ENCODE measurements around the gene WDR5. TPM values are rescaled to one million over a fixed set of nuclear protein-coding genes. Genes with fewer than 3 reads are reported as not detected.
A peak's percentile ranks its signal among the peaks of the same experiment; 100 is the strongest.

WDR5 gene
- total RNA-seq, 1 donor from 2014 or later: 28.3 TPM

DNA sequence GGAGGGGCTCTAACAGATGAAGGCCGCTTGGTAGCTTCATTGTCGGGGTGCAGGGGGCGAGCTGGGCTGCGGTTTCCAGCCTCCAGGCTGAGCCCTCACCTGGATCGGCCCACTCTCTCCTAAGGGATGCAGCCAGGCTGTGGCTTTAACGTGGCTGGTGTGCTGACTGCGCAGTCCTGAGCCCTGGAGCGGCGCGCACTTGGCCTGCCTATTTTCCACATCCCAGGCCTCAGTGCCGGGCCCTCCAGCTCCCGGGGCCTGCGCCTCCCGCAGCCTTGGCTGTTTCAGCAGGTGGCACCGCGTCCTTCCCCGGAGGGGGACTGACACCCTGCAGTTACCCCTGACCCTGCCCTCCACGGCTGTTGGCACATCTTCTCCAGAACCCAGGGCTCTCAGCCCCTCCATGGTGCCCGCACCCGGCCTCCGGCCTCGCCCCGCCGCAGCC, 27.1 kb downstream of the WDR5 start:
- TF ChIP-seq, protein P1, sequence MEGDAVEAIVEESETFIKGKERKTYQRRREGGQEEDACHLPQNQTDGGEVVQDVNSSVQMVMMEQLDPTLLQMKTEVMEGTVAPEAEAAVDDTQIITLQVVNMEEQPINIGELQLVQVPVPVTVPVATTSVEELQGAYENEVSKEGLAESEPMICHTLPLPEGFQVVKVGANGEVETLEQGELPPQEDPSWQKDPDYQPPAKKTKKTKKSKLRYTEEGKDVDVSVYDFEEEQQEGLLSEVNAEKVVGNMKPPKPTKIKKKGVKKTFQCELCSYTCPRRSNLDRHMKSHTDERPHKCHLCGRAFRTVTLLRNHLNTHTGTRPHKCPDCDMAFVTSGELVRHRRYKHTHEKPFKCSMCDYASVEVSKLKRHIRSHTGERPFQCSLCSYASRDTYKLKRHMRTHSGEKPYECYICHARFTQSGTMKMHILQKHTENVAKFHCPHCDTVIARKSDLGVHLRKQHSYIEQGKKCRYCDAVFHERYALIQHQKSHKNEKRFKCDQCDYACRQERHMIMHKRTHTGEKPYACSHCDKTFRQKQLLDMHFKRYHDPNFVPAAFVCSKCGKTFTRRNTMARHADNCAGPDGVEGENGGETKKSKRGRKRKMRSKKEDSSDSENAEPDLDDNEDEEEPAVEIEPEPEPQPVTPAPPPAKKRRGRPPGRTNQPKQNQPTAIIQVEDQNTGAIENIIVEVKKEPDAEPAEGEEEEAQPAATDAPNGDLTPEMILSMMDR (IDR thresholded peaks at IDR 0.05; ENCODE audit: insufficient read depth, low read length, poor library complexity, severe bottlenecking): no peak
- H3K27me3 ChIP-seq (ENCODE audit: control insufficient read depth, insufficient read depth, low read length): no peaks in the 10 kb centered on the region
- H3K36me3 ChIP-seq (ENCODE audit: control insufficient read depth, insufficient read depth, low read length): no peaks in the 10 kb centered on the region
- DNase-seq (ENCODE audit: low read depth): no peak
- H3K4me3 ChIP-seq (ENCODE audit: low read depth, low read length): no peak overlapping the region

DNA sequence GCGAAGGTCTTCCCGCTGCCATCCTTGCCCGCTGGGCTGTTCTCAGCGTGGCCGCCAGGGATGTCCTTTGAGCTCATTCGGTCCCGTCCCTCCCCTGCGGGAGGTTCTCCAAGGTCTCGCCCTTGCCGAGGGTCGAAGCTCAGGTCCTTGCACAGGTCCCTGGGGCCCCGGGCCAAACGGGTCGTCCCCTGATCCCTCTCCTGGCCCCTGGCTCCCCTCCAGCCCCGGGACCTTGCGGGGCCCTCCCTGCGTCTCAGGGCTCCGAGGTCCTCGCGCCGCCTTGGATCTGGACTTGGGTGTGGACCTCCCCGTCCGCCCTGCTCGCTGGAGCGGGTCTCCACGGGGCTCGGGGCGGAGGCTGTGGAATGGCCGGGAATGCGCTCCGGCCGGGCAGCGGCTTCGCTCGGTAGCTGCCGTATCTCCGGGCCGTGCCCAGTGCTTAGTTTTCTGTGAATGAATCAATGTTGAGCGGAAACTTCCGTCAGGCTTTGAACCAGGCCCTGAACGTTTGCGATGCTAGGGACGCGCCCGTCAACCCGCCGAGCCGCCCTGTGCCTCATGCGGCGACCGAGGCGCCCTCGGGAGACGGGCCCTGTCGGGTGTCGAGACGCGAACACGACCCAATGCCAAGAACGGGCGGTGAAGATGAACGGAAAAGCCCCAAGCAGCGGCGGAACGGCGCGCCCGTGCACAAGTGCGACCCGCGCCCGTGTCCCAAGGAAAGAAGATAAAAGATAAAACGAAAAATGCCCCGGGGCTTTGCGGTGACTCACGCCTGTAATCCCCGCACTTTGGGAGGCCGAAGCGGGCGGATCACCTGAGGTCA, 27.7 kb downstream of the WDR5 start:
- no peak overlapping the region for H3K4me3 ChIP-seq (ENCODE audit: low read depth, low read length)
- TF ChIP-seq, protein P1 (IDR thresholded peaks at IDR 0.05; ENCODE audit: insufficient read depth, low read length, poor library complexity, severe bottlenecking): peak; percentile 42
- H3K36me3 ChIP-seq (ENCODE audit: control insufficient read depth, insufficient read depth, low read length): no peaks in the 10 kb centered on the region
- no peaks in the 10 kb centered on the region for H3K27me3 ChIP-seq (ENCODE audit: control insufficient read depth, insufficient read depth, low read length)
- DNase-seq (ENCODE audit: low read depth): no peak

DNA sequence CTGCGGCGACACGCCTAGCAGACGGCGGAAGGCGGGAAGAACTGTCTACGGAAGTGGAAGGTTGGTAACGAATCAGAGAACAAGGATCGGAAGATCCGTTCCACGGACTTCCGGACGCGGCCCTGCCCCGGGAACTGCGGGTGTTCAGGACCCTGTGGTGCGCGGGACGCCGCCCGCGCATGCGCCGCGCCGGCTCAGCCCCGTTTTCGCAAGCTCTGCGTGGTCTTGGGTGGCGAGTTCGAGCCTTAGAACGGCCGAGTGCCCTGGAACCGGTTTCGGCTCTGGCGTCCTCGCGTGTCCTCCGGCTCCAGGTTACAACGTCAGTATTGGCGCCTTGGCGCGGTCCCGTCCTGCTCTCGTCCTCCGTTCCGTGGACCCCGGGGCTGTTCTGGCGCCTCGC, 29.0 kb downstream of the WDR5 start:
- TF ChIP-seq, protein P1 (IDR thresholded peaks at IDR 0.05; ENCODE audit: insufficient read depth, low read length, poor library complexity, severe bottlenecking): no peak
- H3K36me3 ChIP-seq (ENCODE audit: control insufficient read depth, insufficient read depth, low read length): no peaks in the 10 kb centered on the region
- H3K4me3 ChIP-seq (ENCODE audit: low read depth, low read length): no peak overlapping the region
- DNase-seq (ENCODE audit: low read depth): no peak
- no peaks in the 10 kb centered on the region for H3K27me3 ChIP-seq (ENCODE audit: control insufficient read depth, insufficient read depth, low read length)

DNA sequence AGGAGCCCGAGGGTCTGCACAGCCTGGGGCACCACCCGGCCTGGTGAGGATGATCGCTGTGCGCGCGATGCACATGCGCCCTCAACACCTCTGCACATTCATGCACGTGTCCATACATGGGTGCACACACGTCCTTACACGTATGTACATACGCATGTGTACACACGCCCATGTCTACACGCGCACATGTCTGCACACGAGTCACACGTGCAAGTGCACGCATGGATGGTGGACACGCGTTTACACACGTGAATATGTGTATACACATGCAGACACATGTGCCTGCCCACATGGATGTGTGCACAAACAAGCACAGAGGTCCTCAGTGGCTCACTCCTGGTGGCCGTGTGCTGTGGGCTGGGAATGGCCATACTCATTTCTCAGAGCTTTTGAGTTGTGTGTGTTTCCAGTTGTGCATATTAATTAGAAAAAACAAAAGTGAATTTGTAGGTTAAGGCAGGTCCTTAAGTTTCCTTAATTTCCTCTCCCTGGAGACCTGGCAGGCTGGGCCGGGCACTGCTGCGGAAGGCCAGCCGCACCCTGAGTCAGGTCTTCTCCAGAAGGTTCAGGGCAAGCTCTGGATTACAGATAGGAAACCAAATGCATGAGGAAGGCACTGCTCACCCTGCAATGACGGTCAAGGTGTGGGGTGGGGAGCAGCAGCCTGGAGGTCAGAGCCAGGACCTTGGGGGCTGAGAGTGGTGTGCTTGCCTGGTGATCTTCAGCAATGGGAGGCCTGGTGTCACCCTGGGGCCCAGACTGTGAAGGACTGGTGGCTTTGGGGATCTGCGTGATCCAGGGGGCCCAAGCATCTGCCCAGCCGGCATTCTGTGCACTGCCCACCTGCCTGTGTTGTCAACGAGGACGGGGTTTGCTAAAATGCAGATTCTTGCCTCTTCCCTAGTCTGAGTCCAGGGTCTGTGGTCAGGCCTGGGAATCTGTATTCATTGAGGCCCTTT, 29.8 kb downstream of the WDR5 start:
- H3K27me3 ChIP-seq (ENCODE audit: control insufficient read depth, insufficient read depth, low read length): no peaks in the 10 kb centered on the region
- no peak for DNase-seq (ENCODE audit: low read depth)
- TF ChIP-seq, protein P1 (IDR thresholded peaks at IDR 0.05; ENCODE audit: insufficient read depth, low read length, poor library complexity, severe bottlenecking): no peak
- no peaks in the 10 kb centered on the region for H3K36me3 ChIP-seq (ENCODE audit: control insufficient read depth, insufficient read depth, low read length)
- H3K4me3 ChIP-seq (ENCODE audit: low read depth, low read length): no peak overlapping the region

DNA sequence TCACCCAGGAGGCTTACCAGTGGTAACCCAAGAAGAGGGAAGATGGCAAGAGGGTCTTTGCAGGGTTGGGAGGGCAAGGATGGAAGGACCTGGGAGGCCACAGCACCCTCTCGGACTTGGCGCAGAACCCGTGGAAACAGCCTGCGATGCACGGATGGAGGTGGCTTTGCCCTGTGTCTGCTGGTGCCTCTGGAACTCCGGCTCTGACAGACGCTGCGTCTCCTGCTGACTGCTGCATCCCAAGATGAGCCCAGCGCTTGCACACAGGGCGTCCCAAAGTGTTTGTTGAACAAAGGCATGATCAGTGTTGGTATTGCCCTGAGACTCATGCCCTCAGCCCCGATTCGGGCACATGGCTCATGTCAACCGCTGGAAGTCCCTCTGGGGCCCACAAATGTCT, 30.5 kb downstream of the WDR5 start:
- TF ChIP-seq, protein P1 (IDR thresholded peaks at IDR 0.05; ENCODE audit: insufficient read depth, low read length, poor library complexity, severe bottlenecking): no peak
- H3K36me3 ChIP-seq (ENCODE audit: control insufficient read depth, insufficient read depth, low read length): no peaks in the 10 kb centered on the region
- H3K27me3 ChIP-seq (ENCODE audit: control insufficient read depth, insufficient read depth, low read length): peaks cover 2% of the 10 kb centered on the region
- DNase-seq (ENCODE audit: low read depth): no peak
- no peak overlapping the region for H3K4me3 ChIP-seq (ENCODE audit: low read depth, low read length)

Measured in kidney epithelial cell (primary cell).